ENCODE data around the gene STOM.
"Not testable (repeated sequence)": the region's sequence is repeated elsewhere in the genome, so short reads cannot be mapped to it uniquely, and the experiment has no call there.

STOM gene

GRCh38 chr9:121369595-121370265 is at the start of gene STOM:
Gene STOM (minus strand): TSS chr9:121370250. CDS start chr9:121370187, 63 bp downstream.
- DNase-seq, result peak in 17 of 56 donors; percentile 13 to 97 (median 72)

GRCh38 chr9:121411993-121412392 is 41.9 kb upstream of the STOM start:
- DNase-seq, result no peak

- no peak for DNase-seq
These were observed 35.8 kb upstream of the STOM start for GRCh38 chr9:121405899-121406298.

- DNase-seq, result no peak
These were observed 34.9 kb upstream of the STOM start for GRCh38 chr9:121404906-121405305.

- DNase-seq, result peak in 1 of 56 donors; percentile 55
These were observed 30.0 kb upstream of the STOM start for GRCh38 chr9:121399883-121400607.

- DNase-seq, result no peak
These were observed 29.3 kb upstream of the STOM start for GRCh38 chr9:121399126-121399882.

- no peak for DNase-seq
These were observed 28.3 kb upstream of the STOM start for GRCh38 chr9:121398374-121398773.

GRCh38 chr9:121397277-121397676 is 27.2 kb upstream of the STOM start:
- DNase-seq, result not testable (repeated sequence)

GRCh38 chr9:121395558-121395957 is 25.5 kb upstream of the STOM start:
- DNase-seq, result no peak

GRCh38 chr9:121394292-121394691 is 24.2 kb upstream of the STOM start:
- DNase-seq, result no peak

GRCh38 chr9:121393318-121393717 is 23.3 kb upstream of the STOM start:
- DNase-seq, result no peak

GRCh38 chr9:121390372-121390771 is 20.3 kb upstream of the STOM start:
- no peak for DNase-seq

- no peak for DNase-seq
These were observed 18.3 kb upstream of the STOM start for GRCh38 chr9:121388140-121388905.

GRCh38 chr9:121386442-121387175 is 16.6 kb upstream of the STOM start:
- DNase-seq, result no peak

GRCh38 chr9:121383715-121384114 is 13.7 kb upstream of the STOM start:
- DNase-seq, result no peak

GRCh38 chr9:121380846-121381245 is 10.8 kb upstream of the STOM start:
- no peak for DNase-seq

- no peak for DNase-seq
These were observed 6.3 kb upstream of the STOM start for GRCh38 chr9:121376214-121376830.

GRCh38 chr9:121373011-121373729 is 3.1 kb upstream of the STOM start:
- no peak for DNase-seq

GRCh38 chr9:121372239-121373010 is 2.4 kb upstream of the STOM start:
- no peak for DNase-seq

All from amygdala (tissue), 56 donors.